Breast epithelium (tissue), 3 donors: ENCODE measurements around the gene PALLD.

Source experiments
- CTCF ChIP-seq, 3 donors: fragments of 450-650 bp; IDR thresholded peaks; one replicate each; pipeline ENCODE4 v1.5.1; 2016 to 2017; ENCODE audit warnings: antibody characterized with exemption in 3 of 3, mild to moderate bottlenecking in 3 of 3, moderate library complexity in 3 of 3
- POLR2A ChIP-seq: fragments of 450-650 bp; IDR thresholded peaks from one replicate; pipeline ENCODE4 v1.6.1; 2016; ENCODE audit warnings: antibody characterized with exemption, mild to moderate bottlenecking, moderate library complexity
- POLR2AphosphoS5 ChIP-seq, 3 donors: sonication (generic); formaldehyde crosslinking; IDR thresholded peaks; one replicate each; pipeline ENCODE4 v1.6.1; 2017; ENCODE audit warnings: antibody characterized with exemption in 3 of 3

- TF ChIP-seq CTCF (IDR thresholded peaks at IDR 0.05) = no peak
- no peak for TF ChIP-seq POLR2A
- no peak for TF ChIP-seq POLR2AphosphoS5 (IDR thresholded peaks at IDR 0.05)
Observed at GRCh38 chr4:168735735-168736134, 238.9 kb downstream of the PALLD start.
